Stomach (tissue), 4 donors: ENCODE measurements around the gene SMIM1.

Experiments
- POLR2A ChIP-seq, 4 donors: fragments of 450-650 bp; IDR thresholded peaks; one replicate each; pipeline ENCODE4 v1.6.1; 2016; ENCODE audit warnings: antibody characterized with exemption in 4 of 4, control low read depth in 2 of 4, mild to moderate bottlenecking in 1 of 4, moderate library complexity in 1 of 4
- POLR2AphosphoS5 ChIP-seq, 3 donors: sonication (generic); formaldehyde crosslinking; IDR thresholded peaks; one replicate each; pipeline ENCODE4 v1.6.1; 2016; ENCODE audit warnings: antibody characterized with exemption in 3 of 3
- TF ChIP-seq, protein P1 (sequence below), 7 experiments: fragments of 450-650 bp in 4 of 7; fragments of 200-600 bp in 3 of 7; sonication (generic) in 3 of 7; IDR thresholded peaks; one replicate each; pipeline ENCODE4 v1.5.1; 2016 to 2019; ENCODE audit warnings: antibody characterized with exemption in 7 of 7, control low read depth in 2 of 7, mild to moderate bottlenecking in 1 of 7

DNA sequence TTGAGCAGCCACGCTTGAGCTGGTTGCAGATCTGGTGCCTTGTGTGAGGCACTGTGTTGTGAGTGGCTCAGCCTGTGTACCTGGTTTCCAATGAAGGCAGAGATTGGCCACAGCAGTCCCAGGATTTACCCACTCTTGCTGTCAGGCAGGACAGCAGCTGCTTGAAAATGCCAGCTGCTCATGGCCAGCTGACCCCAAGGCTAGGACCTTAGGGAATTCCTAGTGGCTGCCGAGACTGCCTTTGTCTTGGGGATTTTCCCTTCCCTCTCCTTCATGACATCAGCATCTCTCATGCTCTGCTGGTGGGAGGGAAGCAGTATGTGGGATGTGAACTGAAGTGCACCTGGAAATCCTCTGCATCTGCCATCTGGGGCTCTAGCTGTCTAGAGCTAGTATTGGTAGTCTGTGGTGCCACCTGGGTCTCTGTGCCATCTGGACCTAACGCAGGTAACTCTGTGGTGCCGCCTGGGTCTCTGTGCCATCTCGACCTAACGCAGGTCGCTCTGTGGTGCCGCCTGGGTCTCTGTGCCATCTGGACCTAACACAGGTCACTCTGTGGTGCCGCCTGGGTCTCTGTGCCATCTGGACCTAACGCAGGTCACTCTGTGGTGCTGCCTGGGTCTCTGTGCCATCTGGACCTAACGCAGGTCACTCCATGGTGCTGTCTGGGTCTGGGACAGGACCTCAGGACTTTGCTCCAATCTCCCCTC lies 27.6 kb downstream of the SMIM1 start:
- TF ChIP-seq, protein P1, sequence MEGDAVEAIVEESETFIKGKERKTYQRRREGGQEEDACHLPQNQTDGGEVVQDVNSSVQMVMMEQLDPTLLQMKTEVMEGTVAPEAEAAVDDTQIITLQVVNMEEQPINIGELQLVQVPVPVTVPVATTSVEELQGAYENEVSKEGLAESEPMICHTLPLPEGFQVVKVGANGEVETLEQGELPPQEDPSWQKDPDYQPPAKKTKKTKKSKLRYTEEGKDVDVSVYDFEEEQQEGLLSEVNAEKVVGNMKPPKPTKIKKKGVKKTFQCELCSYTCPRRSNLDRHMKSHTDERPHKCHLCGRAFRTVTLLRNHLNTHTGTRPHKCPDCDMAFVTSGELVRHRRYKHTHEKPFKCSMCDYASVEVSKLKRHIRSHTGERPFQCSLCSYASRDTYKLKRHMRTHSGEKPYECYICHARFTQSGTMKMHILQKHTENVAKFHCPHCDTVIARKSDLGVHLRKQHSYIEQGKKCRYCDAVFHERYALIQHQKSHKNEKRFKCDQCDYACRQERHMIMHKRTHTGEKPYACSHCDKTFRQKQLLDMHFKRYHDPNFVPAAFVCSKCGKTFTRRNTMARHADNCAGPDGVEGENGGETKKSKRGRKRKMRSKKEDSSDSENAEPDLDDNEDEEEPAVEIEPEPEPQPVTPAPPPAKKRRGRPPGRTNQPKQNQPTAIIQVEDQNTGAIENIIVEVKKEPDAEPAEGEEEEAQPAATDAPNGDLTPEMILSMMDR (IDR thresholded peaks at IDR 0.05): no peak
- TF ChIP-seq POLR2A (IDR thresholded peaks at IDR 0.05) (no peak), POLR2AphosphoS5 (IDR thresholded peaks at IDR 0.05) (no peak)
